Neural cell (in vitro differentiated cells): ENCODE measurements around the gene NAALADL1. TPM values are rescaled to one million over a fixed set of nuclear protein-coding genes. Genes with fewer than 3 reads are reported as not detected.

Experiments
- H2AFZ ChIP-seq: fragments of 200-600, 300-800 bp; sonication (generic), shearing (Covaris generic); 2 replicates; pipeline ENCODE4 v1.6.0; 2014; ENCODE audit warnings: low read depth, mild to moderate bottlenecking, antibody characterized with exemption, low read length, moderate library complexity
- H3F3A ChIP-seq: fragments of 200-600 bp; shearing (Covaris generic); 2 replicates; pipeline ENCODE4 v1.6.1; 2016; ENCODE audit warnings: mild to moderate bottlenecking, moderate library complexity, mixed read lengths, antibody characterized with exemption, low read length; ENCODE audit not compliant: insufficient read depth, poor library complexity, severe bottlenecking
- H3K27ac ChIP-seq: fragments of 200-600, 300-800 bp; sonication (generic), shearing (Covaris generic); 2 replicates; pipeline ENCODE4 v1.5.1; 2014; ENCODE audit warnings: mild to moderate bottlenecking, low read length, moderate library complexity
- H3K27me3 ChIP-seq: fragments of 300-800, 200-600 bp; sonication (generic), shearing (Covaris generic); 2 replicates; pipeline ENCODE4 v1.6.0; 2014; ENCODE audit warnings: mild to moderate bottlenecking, low read depth, low read length, moderate library complexity; ENCODE audit not compliant: insufficient read depth
- H3K36me3 ChIP-seq: fragments of 300-800, 200-600 bp; sonication (generic), shearing (Covaris generic); 2 replicates; pipeline ENCODE4 v1.5.1; 2014; ENCODE audit warnings: mild to moderate bottlenecking, antibody characterized with exemption, low read length, moderate library complexity; ENCODE audit not compliant: insufficient read depth
- H3K4me2 ChIP-seq: fragments of 300-800, 200-600 bp; sonication (generic), shearing (Covaris generic); 2 replicates; pipeline ENCODE4 v1.6.0; 2014; ENCODE audit warnings: mild to moderate bottlenecking, low read length
- H3K4me3 ChIP-seq: fragments of 300-800, 200-600 bp; sonication (generic), shearing (Covaris generic); 2 replicates; pipeline ENCODE4 v1.5.1; 2014; ENCODE audit warnings: mild to moderate bottlenecking, low read length, moderate library complexity
- H3K79me2 ChIP-seq: fragments of 200-600 bp; shearing (Covaris generic); replicated peaks from 2 replicates; pipeline ENCODE4 v1.6.0; 2014; ENCODE audit warnings: mild to moderate bottlenecking, low read length, moderate library complexity; ENCODE audit not compliant: insufficient read depth
- H3K9ac ChIP-seq: fragments of 300-800, 200-600 bp; sonication (generic), shearing (Covaris generic); 2 replicates; pipeline ENCODE4 v1.6.1; 2016; ENCODE audit warnings: mild to moderate bottlenecking, low read length, mixed read lengths
- H3K9me2 ChIP-seq: fragments of 200-600 bp; shearing (Covaris generic); 2 replicates; pipeline ENCODE4 v1.6.1; 2016; ENCODE audit warnings: mild to moderate bottlenecking, low read length, mixed read lengths; ENCODE audit not compliant: insufficient read depth
- H3K9me3 ChIP-seq: fragments of 200-600, 300-800 bp; sonication (generic), shearing (Covaris generic); 2 replicates; pipeline ENCODE4 v1.6.1; 2016; ENCODE audit warnings: mild to moderate bottlenecking, mixed run types, low read length, moderate library complexity, mixed read lengths
- H4K20me1 ChIP-seq: fragments of 200-600 bp; shearing (Covaris generic); 2 replicates; pipeline ENCODE4 v1.6.1; 2016; ENCODE audit warnings: mild to moderate bottlenecking, mixed run types; ENCODE audit not compliant: insufficient read depth
- EP300 ChIP-seq: fragments of 450-650 bp; conservative IDR thresholded peaks from 2 replicates; pipeline ENCODE4 v1.6.1; 2014; ENCODE audit warnings: antibody characterized with exemption, mild to moderate bottlenecking, moderate library complexity; ENCODE audit not compliant: poor library complexity, severe bottlenecking
- EZH2 ChIP-seq: fragments of 200-600, 300-800 bp; shearing (Covaris generic), sonication (generic); IDR thresholded peaks from 2 replicates; pipeline ENCODE4 v1.6.1; 2014; ENCODE audit warnings: antibody characterized with exemption, low read length, borderline replicate concordance, mild to moderate bottlenecking; ENCODE audit not compliant: insufficient read depth, poor library complexity, severe bottlenecking
- MXI1 ChIP-seq: fragments of 450-650 bp; conservative IDR thresholded peaks from 2 replicates; pipeline ENCODE4 v1.6.1; 2014; ENCODE audit warnings: antibody characterized with exemption, mild to moderate bottlenecking; ENCODE audit not compliant: poor library complexity, severe bottlenecking
- POLR2AphosphoS5 ChIP-seq: IDR thresholded peaks from 2 replicates; pipeline ENCODE4 v1.6.1; 2012
- RAD21 ChIP-seq: fragments of 450-650 bp; conservative IDR thresholded peaks from 2 replicates; pipeline ENCODE4 v1.6.1; 2014; ENCODE audit warnings: antibody characterized with exemption, mild to moderate bottlenecking, moderate library complexity
- SMC3 ChIP-seq: fragments of 450-650 bp; conservative IDR thresholded peaks from 2 replicates; pipeline ENCODE4 v1.6.1; 2014; ENCODE audit warnings: antibody characterized with exemption, mild to moderate bottlenecking, moderate library complexity; ENCODE audit not compliant: poor library complexity
- TAF1 ChIP-seq: IDR thresholded peaks from 2 replicates; pipeline ENCODE4 v1.6.1; 2012; ENCODE audit warnings: low read depth
- polyA plus RNA-seq: library from polyadenylated mRNA; depleted of rRNA; stranded (reverse); fragments of >200 nt; gene quantifications from 2 replicates; pipeline ENCODE4 v1.2.3, GENCODE V29; 2014
- TF ChIP-seq, protein P1 (sequence below): fragments of 450-650 bp; IDR thresholded peaks from 2 replicates; pipeline ENCODE4 v1.5.1; 2014; ENCODE audit warnings: antibody characterized with exemption, mild to moderate bottlenecking, moderate library complexity; ENCODE audit not compliant: poor library complexity, severe bottlenecking
- TF ChIP-seq, protein P2 (sequence below): IDR thresholded peaks from 2 replicates; pipeline ENCODE4 v1.6.1; 2012; ENCODE audit warnings: borderline replicate concordance

NAALADL1 gene
- polyA plus RNA-seq, 1 donor from 2014 or later = not detected

DNA sequence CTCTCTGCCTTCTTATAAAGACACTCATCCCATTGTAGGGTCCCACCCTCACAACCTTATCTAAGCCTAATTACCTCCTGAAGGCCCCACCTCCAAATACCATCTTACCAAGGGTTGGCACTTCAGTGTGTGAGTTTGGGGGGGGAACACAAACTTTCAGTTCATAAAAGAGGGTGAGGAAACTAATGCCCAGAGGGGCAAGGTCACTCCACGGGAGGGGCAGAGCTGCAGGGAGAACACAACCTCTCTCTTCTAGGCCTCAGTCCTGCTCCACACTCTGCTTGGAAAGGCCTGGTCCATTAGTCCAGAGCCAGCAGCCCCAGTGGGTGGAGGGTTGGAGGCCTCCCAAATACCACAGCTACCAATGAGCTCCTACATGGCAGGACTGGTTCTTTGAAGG is 58.9 kb downstream of the NAALADL1 start:
- H3K36me3 ChIP-seq = no peaks in the 10 kb centered on the region
- no peaks in the 10 kb centered on the region for H4K20me1 ChIP-seq
- H3K9me2 ChIP-seq = no peaks in the 10 kb centered on the region
- TF ChIP-seq, protein P1, sequence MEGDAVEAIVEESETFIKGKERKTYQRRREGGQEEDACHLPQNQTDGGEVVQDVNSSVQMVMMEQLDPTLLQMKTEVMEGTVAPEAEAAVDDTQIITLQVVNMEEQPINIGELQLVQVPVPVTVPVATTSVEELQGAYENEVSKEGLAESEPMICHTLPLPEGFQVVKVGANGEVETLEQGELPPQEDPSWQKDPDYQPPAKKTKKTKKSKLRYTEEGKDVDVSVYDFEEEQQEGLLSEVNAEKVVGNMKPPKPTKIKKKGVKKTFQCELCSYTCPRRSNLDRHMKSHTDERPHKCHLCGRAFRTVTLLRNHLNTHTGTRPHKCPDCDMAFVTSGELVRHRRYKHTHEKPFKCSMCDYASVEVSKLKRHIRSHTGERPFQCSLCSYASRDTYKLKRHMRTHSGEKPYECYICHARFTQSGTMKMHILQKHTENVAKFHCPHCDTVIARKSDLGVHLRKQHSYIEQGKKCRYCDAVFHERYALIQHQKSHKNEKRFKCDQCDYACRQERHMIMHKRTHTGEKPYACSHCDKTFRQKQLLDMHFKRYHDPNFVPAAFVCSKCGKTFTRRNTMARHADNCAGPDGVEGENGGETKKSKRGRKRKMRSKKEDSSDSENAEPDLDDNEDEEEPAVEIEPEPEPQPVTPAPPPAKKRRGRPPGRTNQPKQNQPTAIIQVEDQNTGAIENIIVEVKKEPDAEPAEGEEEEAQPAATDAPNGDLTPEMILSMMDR = no peak
- TF ChIP-seq RAD21 = no peak
- no peak for TF ChIP-seq MXI1
- no peak for TF ChIP-seq SMC3
- no peak for TF ChIP-seq EP300
- no peak for TF ChIP-seq TAF1
- TF ChIP-seq, protein P2, sequence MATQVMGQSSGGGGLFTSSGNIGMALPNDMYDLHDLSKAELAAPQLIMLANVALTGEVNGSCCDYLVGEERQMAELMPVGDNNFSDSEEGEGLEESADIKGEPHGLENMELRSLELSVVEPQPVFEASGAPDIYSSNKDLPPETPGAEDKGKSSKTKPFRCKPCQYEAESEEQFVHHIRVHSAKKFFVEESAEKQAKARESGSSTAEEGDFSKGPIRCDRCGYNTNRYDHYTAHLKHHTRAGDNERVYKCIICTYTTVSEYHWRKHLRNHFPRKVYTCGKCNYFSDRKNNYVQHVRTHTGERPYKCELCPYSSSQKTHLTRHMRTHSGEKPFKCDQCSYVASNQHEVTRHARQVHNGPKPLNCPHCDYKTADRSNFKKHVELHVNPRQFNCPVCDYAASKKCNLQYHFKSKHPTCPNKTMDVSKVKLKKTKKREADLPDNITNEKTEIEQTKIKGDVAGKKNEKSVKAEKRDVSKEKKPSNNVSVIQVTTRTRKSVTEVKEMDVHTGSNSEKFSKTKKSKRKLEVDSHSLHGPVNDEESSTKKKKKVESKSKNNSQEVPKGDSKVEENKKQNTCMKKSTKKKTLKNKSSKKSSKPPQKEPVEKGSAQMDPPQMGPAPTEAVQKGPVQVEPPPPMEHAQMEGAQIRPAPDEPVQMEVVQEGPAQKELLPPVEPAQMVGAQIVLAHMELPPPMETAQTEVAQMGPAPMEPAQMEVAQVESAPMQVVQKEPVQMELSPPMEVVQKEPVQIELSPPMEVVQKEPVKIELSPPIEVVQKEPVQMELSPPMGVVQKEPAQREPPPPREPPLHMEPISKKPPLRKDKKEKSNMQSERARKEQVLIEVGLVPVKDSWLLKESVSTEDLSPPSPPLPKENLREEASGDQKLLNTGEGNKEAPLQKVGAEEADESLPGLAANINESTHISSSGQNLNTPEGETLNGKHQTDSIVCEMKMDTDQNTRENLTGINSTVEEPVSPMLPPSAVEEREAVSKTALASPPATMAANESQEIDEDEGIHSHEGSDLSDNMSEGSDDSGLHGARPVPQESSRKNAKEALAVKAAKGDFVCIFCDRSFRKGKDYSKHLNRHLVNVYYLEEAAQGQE = no peak
- no peak for TF ChIP-seq EZH2
- TF ChIP-seq POLR2AphosphoS5 = no peak
- H3K4me3 ChIP-seq = no peak overlapping the region
- H3K9me3 ChIP-seq = no peaks in the 10 kb centered on the region
- H3K9ac ChIP-seq = no peak overlapping the region
- H3K4me2 ChIP-seq = no peak overlapping the region
- no peak overlapping the region for H2AFZ ChIP-seq
- no peak overlapping the region for H3K27ac ChIP-seq
- no peaks in the 10 kb centered on the region for H3F3A ChIP-seq
- no peaks in the 10 kb centered on the region for H3K79me2 ChIP-seq
- H3K27me3 ChIP-seq = no peaks in the 10 kb centered on the region

DNA sequence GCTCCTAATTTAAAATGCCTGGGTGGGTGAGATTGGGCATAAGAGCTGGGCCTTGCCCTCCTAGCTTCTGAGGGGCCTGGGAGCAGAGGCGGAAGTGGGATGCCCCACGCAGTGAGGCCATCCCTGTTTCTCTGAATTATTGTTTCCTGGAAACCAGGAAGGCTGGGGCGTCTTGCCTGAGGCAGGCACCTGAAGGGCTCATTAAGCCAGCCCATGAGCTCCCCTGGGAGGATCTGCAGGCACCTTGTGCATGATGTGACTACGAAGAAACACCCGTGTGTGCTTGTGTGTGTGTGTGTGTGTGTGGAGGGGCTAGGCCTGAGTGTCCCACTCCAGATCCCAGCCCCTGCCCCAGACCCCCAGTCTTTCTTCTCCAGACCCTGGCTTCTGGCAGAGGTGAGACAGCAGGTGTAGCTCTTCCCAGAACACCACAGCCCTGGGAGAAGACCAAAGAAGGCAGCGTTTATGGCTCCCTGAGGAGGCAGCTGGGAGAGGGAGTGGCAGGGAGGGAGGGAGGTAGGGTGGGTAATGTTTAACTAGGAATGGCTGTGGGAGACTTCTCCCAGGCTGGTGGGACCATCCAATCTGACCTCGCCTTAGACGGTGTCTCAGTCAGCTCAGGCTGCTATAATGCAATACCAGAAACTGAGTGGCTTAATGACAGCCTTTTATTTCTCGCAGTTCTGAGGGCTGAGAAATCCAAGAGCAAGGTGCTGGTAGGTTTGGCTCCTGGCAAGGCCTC is 59.5 kb downstream of the NAALADL1 start:
- Histone ChIP-seq H3K36me3 (no peaks in the 10 kb centered on the region), H3K4me2 (no peak overlapping the region), H3K4me3 (no peak overlapping the region), H3K9me2 (no peaks in the 10 kb centered on the region), H3K27me3 (no peaks in the 10 kb centered on the region), H3F3A (no peaks in the 10 kb centered on the region), H3K27ac (no peak overlapping the region), H3K79me2 (no peaks in the 10 kb centered on the region), H3K9me3 (no peaks in the 10 kb centered on the region), H3K9ac (no peak overlapping the region), H2AFZ (no peak overlapping the region), H4K20me1 (no peaks in the 10 kb centered on the region)
- TF ChIP-seq EZH2 = no peak
- TF ChIP-seq, protein P1 = no peak
- no peak for TF ChIP-seq SMC3
- TF ChIP-seq, protein P2 = no peak
- TF ChIP-seq RAD21 = no peak
- TF ChIP-seq TAF1 = no peak
- no peak for TF ChIP-seq POLR2AphosphoS5
- TF ChIP-seq MXI1 = no peak
- TF ChIP-seq EP300 = no peak
